DMS53 treated with DMSO at 0.1 percent for 48 hours (cell line): Measurements from ENCODE around the gene RGS1.

Experiments
- DNase-seq: peaks from one replicate; lab custom pipeline; 2025; ENCODE audit not compliant: unreplicated experiment; lab: John Stamatoyannopoulos, UW

Gene RGS1

DNA sequence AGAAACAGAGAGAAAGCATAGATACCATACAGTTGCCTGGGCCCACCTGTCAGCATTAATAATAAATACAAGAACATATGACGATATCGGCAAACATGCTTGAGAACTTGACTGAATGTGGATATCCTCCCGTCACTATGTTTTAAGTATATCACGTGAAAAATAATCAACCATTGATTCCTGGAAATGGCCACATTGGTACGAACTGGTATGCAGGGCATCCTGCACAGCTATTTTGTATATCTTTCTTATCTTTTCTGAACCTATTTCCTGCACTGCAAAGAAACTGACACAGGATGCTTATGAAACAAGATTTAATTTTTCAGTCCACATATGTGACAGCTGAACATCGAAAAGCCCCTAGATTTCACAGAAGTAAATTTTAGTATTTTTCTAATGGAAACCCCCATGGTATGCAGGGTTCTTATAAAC lies 22.8 kb upstream of the RGS1 start:
- no peak for DNase-seq

DNA sequence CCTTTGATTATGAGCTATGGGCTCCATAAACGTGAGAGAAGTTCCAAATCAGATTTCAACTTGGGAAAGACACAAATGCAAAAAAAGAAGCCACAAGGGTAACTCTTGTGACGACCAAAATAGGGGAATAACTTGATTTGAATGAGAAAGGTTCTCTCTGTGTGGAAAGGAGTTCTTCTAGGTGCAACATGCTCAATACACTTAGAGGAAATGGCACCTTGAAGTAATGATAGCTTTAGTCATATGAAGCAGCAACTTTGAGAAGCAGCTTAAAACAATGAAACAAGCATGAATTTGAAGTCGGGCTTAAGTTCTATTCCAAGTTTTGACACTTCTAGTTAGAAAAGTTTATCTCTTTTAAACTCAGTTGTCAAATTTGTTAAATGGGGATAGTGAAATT lies 21.8 kb upstream of the RGS1 start:
- no peak for DNase-seq

DNA sequence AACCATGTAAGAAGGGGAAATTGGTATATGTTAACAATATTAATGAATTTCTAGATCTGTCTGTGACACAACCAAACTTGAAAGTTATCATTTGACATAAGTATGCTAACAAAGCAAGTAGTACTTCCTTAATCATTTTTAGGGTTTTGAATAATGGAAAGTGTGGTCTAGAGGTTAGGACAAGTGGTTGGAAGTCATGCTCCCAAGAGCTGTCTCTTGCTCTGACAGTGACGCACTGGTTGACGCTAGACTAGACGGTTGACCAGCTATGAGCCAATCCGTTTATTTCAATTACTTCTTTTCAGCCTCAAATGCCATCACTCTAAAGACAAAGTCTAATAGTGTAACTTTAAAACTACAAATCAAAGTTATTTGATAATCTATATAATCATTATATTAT lies 20.7 kb upstream of the RGS1 start:
- DNase-seq, result no peak

GRCh38 chr1:192555399-192555798 lies 20.2 kb upstream of the RGS1 start:
- no peak for DNase-seq

DNA sequence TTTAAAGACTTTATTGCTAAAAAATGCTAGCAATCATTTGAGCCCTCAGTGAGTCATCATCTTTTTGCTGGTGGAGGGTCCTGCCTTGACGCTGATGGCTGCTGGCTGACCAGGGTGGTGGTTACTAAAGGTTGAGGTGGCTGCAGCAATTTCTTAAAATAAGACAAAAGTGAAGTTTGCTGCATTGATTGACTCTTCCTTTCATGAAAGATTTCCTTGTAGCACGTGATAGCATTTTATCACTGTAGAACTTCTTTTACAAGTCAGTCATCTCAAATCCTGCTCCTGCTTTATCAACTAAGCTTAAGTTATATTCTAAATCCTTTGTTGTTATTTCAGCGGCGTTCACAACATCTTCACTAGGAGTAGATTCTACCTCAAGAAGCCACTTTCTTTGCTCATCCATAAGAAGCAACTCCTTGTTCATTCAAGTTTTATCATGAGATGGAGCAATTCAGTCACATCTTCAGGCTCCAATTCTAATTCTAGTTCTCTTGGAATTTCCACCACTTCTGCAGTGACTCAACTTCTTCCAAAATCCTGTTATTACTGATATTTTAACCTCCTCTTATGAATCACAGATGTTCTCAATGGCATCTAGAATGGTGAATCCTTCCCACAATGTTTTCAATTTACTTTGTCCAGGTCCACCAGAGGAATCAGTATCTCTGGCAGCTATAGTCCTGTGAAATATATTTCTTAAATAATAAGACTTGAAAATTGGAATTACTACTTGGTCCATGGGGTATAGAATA lies 17.6 kb upstream of the RGS1 start:
- no peak for DNase-seq

GRCh38 chr1:192559115-192560006 lies 16.2 kb upstream of the RGS1 start:
- DNase-seq, result no peak

- no peak for DNase-seq
Observed at GRCh38 chr1:192561301-192561700, 14.3 kb upstream of the RGS1 start.

GRCh38 chr1:192563129-192563528 lies 12.4 kb upstream of the RGS1 start:
- DNase-seq, result no peak

- no peak for DNase-seq
Observed at GRCh38 chr1:192564099-192564498, 11.5 kb upstream of the RGS1 start.

- DNase-seq, result no peak
Observed at GRCh38 chr1:192565946-192566345, 9.6 kb upstream of the RGS1 start.

DNA sequence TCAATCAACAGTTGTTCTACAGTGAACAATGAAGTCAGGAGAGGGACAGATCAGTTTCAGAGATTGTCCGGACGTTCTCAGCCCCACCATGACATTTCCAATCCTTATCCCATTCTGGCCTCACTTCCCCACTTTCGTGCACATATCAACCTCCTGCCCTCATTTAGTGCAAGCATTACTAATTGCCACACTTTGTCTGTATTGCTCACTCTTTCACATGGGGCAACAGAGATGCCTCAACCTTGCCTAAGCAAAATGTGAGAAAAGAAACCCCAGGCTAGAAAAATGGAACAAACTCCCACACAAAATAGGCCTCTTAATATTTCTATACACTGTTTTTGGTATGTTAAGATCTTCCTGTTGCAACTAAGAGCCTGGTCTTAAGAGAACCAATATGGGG lies 8.9 kb upstream of the RGS1 start:
- no peak for DNase-seq

GRCh38 chr1:192568063-192568462 lies 7.5 kb upstream of the RGS1 start:
- DNase-seq, result no peak

DNA sequence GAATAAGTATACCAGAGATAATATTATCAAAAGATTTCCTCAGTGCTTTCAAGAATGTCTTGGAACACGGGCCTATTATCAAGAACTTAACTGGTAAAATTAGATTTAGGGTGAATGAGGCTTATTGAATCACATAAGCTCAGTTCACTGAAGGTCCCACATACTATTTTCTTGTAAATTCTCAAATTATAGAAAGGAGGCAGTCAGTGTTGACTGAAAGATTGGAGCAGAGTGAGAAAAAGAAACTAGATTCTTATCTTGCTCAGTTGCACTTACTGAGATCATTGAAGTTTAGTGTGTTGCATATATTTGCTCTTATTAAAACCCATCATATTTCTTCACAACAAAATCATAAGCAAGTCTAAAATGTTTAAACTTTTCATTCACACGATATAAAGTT lies 3.9 kb upstream of the RGS1 start:
- DNase-seq, result no peak

- DNase-seq, result peak; percentile 76
Observed at GRCh38 chr1:192573499-192573898, 2.1 kb upstream of the RGS1 start.

DNA sequence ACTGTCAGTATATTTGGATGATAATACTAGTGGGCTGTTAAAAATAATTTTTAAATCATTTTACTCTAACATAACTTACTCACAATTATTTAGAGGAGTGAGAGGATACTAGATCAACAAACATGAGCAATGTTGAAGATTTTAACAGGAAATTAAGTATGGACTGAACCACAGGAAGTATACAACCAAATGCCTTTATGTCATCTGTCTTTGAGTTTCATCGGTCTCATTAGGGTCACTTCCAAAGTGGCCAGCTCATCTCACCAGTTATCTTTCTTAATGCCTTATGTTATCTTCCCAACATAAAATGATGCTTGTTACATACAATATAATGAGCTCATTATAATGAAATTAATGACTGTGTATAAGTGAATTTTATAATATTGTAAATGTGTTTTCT lies 1.5 kb upstream of the RGS1 start:
- no peak for DNase-seq

- no peak for DNase-seq
Observed at GRCh38 chr1:192576190-192577144, 894 bp downstream of the RGS1 start.

DNA sequence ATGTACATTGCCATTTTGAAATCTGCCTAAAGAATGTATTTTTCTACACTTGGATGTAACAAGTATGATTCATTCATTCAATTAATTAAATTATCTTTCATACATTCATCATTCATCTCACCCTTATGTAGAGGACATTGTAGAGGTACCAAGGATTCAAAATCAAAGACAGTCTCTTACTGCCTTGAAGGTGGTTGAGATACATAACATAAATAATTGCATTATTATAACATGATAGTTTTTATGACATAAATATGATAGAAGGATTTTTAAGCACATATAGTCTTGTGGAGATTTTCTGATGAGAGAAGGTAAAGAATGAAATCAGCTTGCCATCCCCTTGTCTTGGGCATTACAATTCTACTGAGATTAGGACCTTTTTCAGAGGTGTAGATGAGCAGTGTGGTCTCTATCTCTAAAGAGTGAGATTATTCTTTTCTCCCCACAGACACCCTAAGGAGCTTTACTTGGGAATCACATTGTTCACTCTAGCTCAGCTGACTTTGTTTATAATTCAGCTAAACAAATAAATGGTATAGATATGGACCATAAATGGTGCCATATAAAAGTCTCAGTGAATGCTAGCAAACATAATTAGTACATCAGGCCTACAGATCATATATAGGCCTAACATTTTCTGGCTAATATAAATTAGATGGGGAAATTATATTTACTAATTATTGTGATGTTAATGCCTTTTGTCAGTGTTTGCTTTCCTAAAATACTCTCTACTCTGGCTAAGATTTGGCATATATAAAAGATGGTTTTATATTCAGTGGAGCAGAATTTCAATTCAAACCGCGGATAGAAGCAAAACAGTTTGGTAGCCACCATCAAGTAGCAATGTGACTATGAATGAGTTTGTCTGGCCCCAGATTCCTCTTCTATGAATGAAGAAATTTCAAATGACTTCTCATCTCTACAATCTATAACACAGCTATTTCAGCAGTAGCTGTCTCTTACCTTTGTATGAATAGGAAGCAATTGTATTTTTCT lies 1.9 kb downstream of the RGS1 start:
- no peak for DNase-seq

- DNase-seq, result no peak
Observed at GRCh38 chr1:192578144-192578909, 2.8 kb downstream of the RGS1 start.
